SK-N-SH treated with all-trans-retinoic acid at 6 μM for 48 hours (cell line): Measurements from ENCODE around the gene ZNF451.

ENCODE experiments used
- ARNTL ChIP-seq: fragments of 450-650 bp; formaldehyde crosslinking; IDR thresholded peaks from 2 replicates; pipeline ENCODE4 v1.5.0; 2020; ENCODE audit warnings: low read depth, mild to moderate bottlenecking, moderate library complexity, borderline replicate concordance
- CREB5 ChIP-seq: fragments of 250-450 bp; sonication (Bioruptor Pico); IDR thresholded peaks from 2 replicates; pipeline ENCODE4 v1.5.1; 2020; ENCODE audit warnings: low read depth, mild to moderate bottlenecking, moderate library complexity
- ESRRG ChIP-seq: fragments of 250-450 bp; sonication (Bioruptor Pico); IDR thresholded peaks from 2 replicates; pipeline ENCODE4 v1.6.1; 2021; ENCODE audit warnings: mild to moderate bottlenecking
- ISL1 ChIP-seq: fragments of 250-450 bp; sonication (Bioruptor Pico); IDR thresholded peaks from 2 replicates; pipeline ENCODE4 v2.1.2; 2022; ENCODE audit warnings: mild to moderate bottlenecking, moderate library complexity
- PATZ1 ChIP-seq: fragments of 250-450 bp; sonication (Bioruptor Pico); IDR thresholded peaks from 2 replicates; pipeline ENCODE4 v1.8.0; 2020; ENCODE audit warnings: mild to moderate bottlenecking, moderate library complexity, borderline replicate concordance
- PPARA ChIP-seq: fragments of 250-450 bp; sonication (Bioruptor Pico); IDR thresholded peaks from 2 replicates; pipeline ENCODE4 v1.5.0; 2020; ENCODE audit warnings: mild to moderate bottlenecking, borderline replicate concordance
- RARB ChIP-seq: fragments of 250-450 bp; sonication (Bioruptor Pico); IDR thresholded peaks from 2 replicates; pipeline ENCODE4 v1.8.0; 2021; ENCODE audit warnings: mild to moderate bottlenecking, moderate library complexity
- TCF4 ChIP-seq: fragments of 250-450 bp; sonication (Bioruptor Pico); IDR thresholded peaks from 2 replicates; pipeline ENCODE4 v1.8.0; 2021; ENCODE audit warnings: mild to moderate bottlenecking, moderate library complexity, borderline replicate concordance
- ZFP3 ChIP-seq: fragments of 250-450 bp; sonication (Bioruptor Pico); IDR thresholded peaks from 2 replicates; pipeline ENCODE4 v1.5.0; 2020; ENCODE audit warnings: mild to moderate bottlenecking, moderate library complexity
- ZFP30 ChIP-seq: fragments of 450-650 bp; formaldehyde crosslinking; IDR thresholded peaks from 2 replicates; pipeline ENCODE4 v1.5.0; 2022; ENCODE audit warnings: mild to moderate bottlenecking, moderate library complexity
- ZNF565 ChIP-seq: fragments of 450-650 bp; formaldehyde crosslinking; conservative IDR thresholded peaks from 2 replicates; pipeline ENCODE4 v1.5.0; 2020; ENCODE audit warnings: low read depth, mild to moderate bottlenecking, moderate library complexity
- TF ChIP-seq, protein P1 (sequence below): fragments of 250-450 bp; sonication (Bioruptor Pico); IDR thresholded peaks from 2 replicates; pipeline ENCODE4 v1.5.0; 2020; ENCODE audit warnings: mild to moderate bottlenecking, moderate library complexity

DNA sequence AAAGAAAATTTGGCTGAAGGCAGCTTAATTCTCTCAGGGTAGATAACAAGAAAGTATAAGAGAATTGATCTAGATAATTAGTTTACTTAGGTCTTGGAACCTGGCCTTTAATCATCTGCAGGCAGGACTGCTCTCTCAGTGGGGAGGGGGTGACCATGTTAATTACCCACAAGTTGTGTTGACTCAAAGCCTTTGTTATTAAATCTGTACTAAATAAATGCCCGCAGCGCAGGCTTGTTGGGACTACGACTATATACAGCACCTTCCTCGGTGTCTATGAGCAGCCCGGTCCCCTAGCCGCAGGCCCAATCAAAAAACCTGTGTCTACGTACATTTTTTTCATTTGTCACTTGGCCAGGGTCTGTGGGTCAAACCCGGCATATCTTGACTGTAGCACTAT lies 15.6 kb upstream of the ZNF451 start:
- TF ChIP-seq ESRRG: no peak
- no peak for TF ChIP-seq ISL1 (CRISPR knock-in tag)
- no peak for TF ChIP-seq RARB (CRISPR knock-in tag)
- no peak for TF ChIP-seq ZFP3 (CRISPR knock-in tag)
- TF ChIP-seq PPARA (CRISPR knock-in tag): no peak
- TF ChIP-seq CREB5: no peak
- no peak for TF ChIP-seq TCF4
- no peak for TF ChIP-seq ZFP30
- no peak for TF ChIP-seq PATZ1
- no peak for TF ChIP-seq ARNTL (CRISPR knock-in tag)
- TF ChIP-seq ZNF565 (CRISPR knock-in tag): no peak
- TF ChIP-seq, protein P1, sequence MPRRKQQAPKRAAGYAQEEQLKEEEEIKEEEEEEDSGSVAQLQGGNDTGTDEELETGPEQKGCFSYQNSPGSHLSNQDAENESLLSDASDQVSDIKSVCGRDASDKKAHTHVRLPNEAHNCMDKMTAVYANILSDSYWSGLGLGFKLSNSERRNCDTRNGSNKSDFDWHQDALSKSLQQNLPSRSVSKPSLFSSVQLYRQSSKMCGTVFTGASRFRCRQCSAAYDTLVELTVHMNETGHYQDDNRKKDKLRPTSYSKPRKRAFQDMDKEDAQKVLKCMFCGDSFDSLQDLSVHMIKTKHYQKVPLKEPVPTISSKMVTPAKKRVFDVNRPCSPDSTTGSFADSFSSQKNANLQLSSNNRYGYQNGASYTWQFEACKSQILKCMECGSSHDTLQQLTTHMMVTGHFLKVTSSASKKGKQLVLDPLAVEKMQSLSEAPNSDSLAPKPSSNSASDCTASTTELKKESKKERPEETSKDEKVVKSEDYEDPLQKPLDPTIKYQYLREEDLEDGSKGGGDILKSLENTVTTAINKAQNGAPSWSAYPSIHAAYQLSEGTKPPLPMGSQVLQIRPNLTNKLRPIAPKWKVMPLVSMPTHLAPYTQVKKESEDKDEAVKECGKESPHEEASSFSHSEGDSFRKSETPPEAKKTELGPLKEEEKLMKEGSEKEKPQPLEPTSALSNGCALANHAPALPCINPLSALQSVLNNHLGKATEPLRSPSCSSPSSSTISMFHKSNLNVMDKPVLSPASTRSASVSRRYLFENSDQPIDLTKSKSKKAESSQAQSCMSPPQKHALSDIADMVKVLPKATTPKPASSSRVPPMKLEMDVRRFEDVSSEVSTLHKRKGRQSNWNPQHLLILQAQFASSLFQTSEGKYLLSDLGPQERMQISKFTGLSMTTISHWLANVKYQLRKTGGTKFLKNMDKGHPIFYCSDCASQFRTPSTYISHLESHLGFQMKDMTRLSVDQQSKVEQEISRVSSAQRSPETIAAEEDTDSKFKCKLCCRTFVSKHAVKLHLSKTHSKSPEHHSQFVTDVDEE (CRISPR knock-in tag): no peak
